Activated CD4-positive, CD25-positive, alpha-beta regulatory T cell treated with anti-CD3 and anti-CD28 coated beads, Interleukin-2, amount 50 U/mL, for 72 hours (primary cell): Measurements from ENCODE around the gene TNFRSF6B.

ENCODE experiments used
- DNase-seq: peaks from one replicate; pipeline ENCODE4 v3.0.0; 2021

Gene TNFRSF6B

GRCh38 chr20:63739130-63740069 lies 42.9 kb downstream of the TNFRSF6B start, which contains the start of gene SLC2A4RG:
TSS of gene SLC2A4RG (plus strand) at chr20:63739776. CDS start at chr20:63739913, 137 bp downstream.
- DNase-seq, result peak; percentile 64

- DNase-seq, result peak; percentile 51
Measured at GRCh38 chr20:63740070-63740626, 43.7 kb downstream of the TNFRSF6B start.

- no peak for DNase-seq
Measured at GRCh38 chr20:63740627-63741353, 44.3 kb downstream of the TNFRSF6B start.

GRCh38 chr20:63741354-63741675 lies 44.9 kb downstream of the TNFRSF6B start:
- no peak for DNase-seq

DNA sequence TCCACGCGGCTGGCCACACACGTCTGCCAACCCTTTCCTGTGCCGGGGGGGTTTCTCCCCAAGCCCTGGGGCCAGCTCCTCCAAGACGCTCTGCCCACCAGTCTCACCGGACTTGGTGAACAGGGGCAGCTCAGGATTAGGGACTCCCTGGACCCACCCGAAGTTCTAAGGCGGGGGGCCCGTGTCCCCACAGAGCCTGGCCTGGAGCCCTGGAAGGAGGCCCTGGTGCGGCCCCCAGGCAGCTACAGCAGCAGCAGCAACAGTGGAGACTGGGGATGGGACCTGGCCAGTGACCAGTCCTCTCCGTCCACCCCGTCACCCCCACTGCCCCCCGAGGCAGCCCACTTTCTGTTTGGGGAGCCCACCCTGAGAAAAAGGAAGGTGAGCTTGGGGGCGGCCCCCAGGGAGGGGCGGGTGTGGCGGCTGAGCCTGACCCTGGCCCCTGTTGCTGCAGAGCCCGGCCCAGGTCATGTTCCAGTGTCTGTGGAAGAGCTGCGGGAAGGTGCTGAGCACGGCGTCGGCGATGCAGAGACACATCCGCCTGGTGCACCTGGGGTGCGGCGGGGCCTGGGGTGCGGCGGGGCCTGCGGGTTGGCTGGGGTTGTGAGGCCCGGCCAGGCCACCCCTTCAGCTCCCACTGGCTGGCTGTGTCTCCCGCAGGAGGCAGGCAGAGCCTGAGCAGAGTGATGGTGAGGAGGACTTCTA lies 45.4 kb downstream of the TNFRSF6B start:
- DNase-seq, result no peak

GRCh38 chr20:63742381-63743024 lies 46.1 kb downstream of the TNFRSF6B start:
- DNase-seq, result no peak

GRCh38 chr20:63743210-63743970 lies 46.9 kb downstream of the TNFRSF6B start:
- DNase-seq, result no peak

- no peak for DNase-seq
Measured at GRCh38 chr20:63744158-63744557, 47.7 kb downstream of the TNFRSF6B start.

DNA sequence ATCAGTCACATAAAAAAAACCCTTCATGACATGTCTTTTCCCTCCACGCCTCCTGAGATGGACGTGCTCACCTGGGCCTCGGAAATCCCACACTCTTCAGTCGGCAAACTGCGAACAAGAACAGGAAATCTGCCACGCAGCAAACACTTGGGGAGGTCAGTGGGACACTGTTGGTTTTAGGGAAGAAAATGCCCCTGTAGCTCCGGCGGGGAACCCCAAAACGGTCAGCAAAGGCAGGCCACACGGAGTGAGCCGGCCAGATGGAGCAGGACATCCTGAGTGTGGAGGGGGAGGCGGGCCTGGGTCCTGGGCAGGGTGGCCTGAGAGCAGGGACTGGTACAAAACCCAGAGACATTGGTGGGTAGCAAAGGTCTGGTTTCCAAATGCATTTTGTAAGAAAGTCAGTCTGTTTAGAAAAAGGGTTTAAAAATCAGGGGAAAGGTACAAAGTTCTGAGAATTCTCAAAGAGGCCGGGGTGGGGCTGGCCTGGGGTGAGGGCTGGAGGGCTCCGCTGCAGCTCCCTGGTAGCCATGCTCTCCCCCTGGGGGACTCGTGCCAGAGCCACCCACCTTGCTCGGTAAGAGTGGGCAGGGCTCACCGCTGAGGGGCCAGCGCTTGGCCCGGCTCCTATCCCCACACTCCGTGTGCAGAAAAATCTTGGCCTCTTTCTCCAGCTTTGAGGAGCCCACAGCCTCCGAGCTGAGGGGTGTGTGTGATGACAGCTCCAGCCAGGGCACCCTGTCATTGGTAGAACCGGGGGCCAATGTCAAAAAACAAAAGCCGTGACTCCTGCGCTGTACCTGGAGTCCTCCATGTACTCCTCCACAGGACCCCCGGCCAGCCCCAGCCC lies 48.3 kb downstream of the TNFRSF6B start:
- no peak for DNase-seq

GRCh38 chr20:63745424-63745805 lies 49.0 kb downstream of the TNFRSF6B start:
- DNase-seq, result no peak

GRCh38 chr20:63745961-63746731 lies 49.7 kb downstream of the TNFRSF6B start:
- DNase-seq, result no peak

- no peak for DNase-seq
Measured at GRCh38 chr20:63746751-63747315, 50.4 kb downstream of the TNFRSF6B start.

- no peak for DNase-seq
Measured at GRCh38 chr20:63747622-63748069, 51.2 kb downstream of the TNFRSF6B start.
